ENCODE data around the gene IL10RA. TPM values are rescaled to one million over a fixed set of nuclear protein-coding genes. Genes with fewer than 3 reads are reported as not detected.

IL10RA gene
- total and polyA plus RNA-seq, 9 of the 15 experiments (the other 6 are each of a cell fraction or from before 2014, with no cell fraction given): 0.17 to 17.3 (median 2.9) TPM

GRCh38 chr11:117944554-117944953 lies 41.6 kb upstream of the IL10RA start:
- ChIA-PET POLR2A (interaction anchor here (1.0 to 1.1 kb wide), 2 partner anchors 10 to 109 kb away, joined by 3 read pairs; no protein-coding TSS in a partner anchor), CTCF (ENCODE audit: low intra/inter-chr PET ratio) (interaction anchor here (4.9 kb wide), 1 partner anchor 126 kb away, joined by 37 read pairs; no protein-coding TSS in a partner anchor)
- no peak for ATAC-seq
- no peak overlapping the region for H3K4me2 ChIP-seq (ENCODE audit: insufficient read depth, low read length)
- H3K4me3 ChIP-seq: no peak overlapping the region
- H2AFZ ChIP-seq (ENCODE audit: low read depth, low read length): no peak overlapping the region
- 19% methylated on average over 5 of the region's 5 CpGs for WGBS (ENCODE audit: insufficient coverage, low coverage, missing lambda C conversion rate)
- intact Hi-C loops (cut with micrococcal nuclease) (loop anchor here (10.0 kb wide), 2 partner anchors 230 to 520 kb away; partner anchors contain the start of gene SCN2B), in situ Hi-C loops (cut with MboI) (loop anchor here (10.0 kb wide), 1 partner anchor 100 kb away; no protein-coding TSS in a partner anchor)
- peaks cover 3 to 21% of the 10 kb centered on the region in 2 experiments; a peak in 4 of 5 replicates for H3K4me1 ChIP-seq (replicated peaks in 1 of 2; ENCODE audit: control insufficient read depth in 2 of 2, insufficient read depth in 2 of 2, low read length in 2 of 2)
- H3K36me3 ChIP-seq (ENCODE audit: control insufficient read depth, insufficient read depth, low read length): no peaks in the 10 kb centered on the region
- no TSS peak for BruUV-seq (replicated peaks)
- H3K9me1 ChIP-seq (ENCODE audit: control insufficient read depth, insufficient read depth, low read length): no peaks in the 10 kb centered on the region
- no peak for FAIRE-seq
- no peaks in the 10 kb centered on the region for H3K27me3 ChIP-seq (ENCODE audit: control insufficient read depth in 2 of 2, insufficient read depth in 2 of 2, low read length in 2 of 2)
- H3K9ac ChIP-seq (ENCODE audit: insufficient read depth in 1 of 2, low read depth in 2 of 2, low read length in 2 of 2): no peak overlapping the region
- no peaks in the 10 kb centered on the region for H4K20me1 ChIP-seq (replicated peaks; ENCODE audit: control insufficient read depth, insufficient read depth, low read length)
- H3K79me2 ChIP-seq (ENCODE audit: control insufficient read depth, insufficient read depth, low read length): no peaks in the 10 kb centered on the region
- TF ChIP-seq JUND (IDR thresholded peaks at IDR 0.05; ENCODE audit: borderline replicate concordance, low read depth, low read length): peak; percentile 25; the same call in 1 of the 2 replicates
- TF ChIP-seq JUND (tag; IDR thresholded peaks at IDR 0.05; ENCODE audit: borderline replicate concordance, low read depth, low read length): no peak
- no peak for TF ChIP-seq SPI1 (IDR thresholded peaks at IDR 0.05; ENCODE audit: borderline replicate concordance, low read depth, low read length)
- TF ChIP-seq HMG20B (CRISPR knock-in tag; IDR thresholded peaks at IDR 0.05): no peak
- 0 out of 2 replicates have a peak, but pooled peaks have one; percentile 10 for TF ChIP-seq ETV1 (tag; conservative IDR thresholded peaks at IDR 0.05; ENCODE audit: low read depth)
- no peak for TF ChIP-seq TBP (optimal IDR thresholded peaks at IDR 0.05; ENCODE audit: low read depth, low read length)
- TF ChIP-seq RCOR1 (IDR thresholded peaks at IDR 0.05; ENCODE audit: borderline replicate concordance in 1 of 2, low read depth in 2 of 2, low read length in 2 of 2): no peak
- no peak for TF ChIP-seq HES1 (IDR thresholded peaks at IDR 0.05; ENCODE audit: low read depth)
- TF ChIP-seq CBFB (CRISPR knock-in tag; IDR thresholded peaks at IDR 0.05): no peak
- TF ChIP-seq POU5F1 (IDR thresholded peaks at IDR 0.05; ENCODE audit: borderline replicate concordance, low read depth, low read length, partially characterized antibody): no peak
- no peak for TF ChIP-seq ZBTB1 (CRISPR knock-in tag; IDR thresholded peaks at IDR 0.05; ENCODE audit: borderline replicate concordance, low read depth)
- no peak for TF ChIP-seq SNRNP70 (optimal IDR thresholded peaks at IDR 0.05; ENCODE audit: low read depth, low read length)
- 0 out of 2 replicates have a peak, but pooled peaks have one; percentile 23 for TF ChIP-seq CREM (IDR thresholded peaks at IDR 0.05; ENCODE audit: low read depth)
- no peak for TF ChIP-seq ZNF780A (CRISPR knock-in tag; IDR thresholded peaks at IDR 0.05)
- no peak for TF ChIP-seq EP300 (IDR thresholded peaks at IDR 0.05; ENCODE audit: low read length)
- 0 out of 2 replicates have a peak, but pooled peaks have one; percentile 55 for TF ChIP-seq TOE1 (IDR thresholded peaks at IDR 0.05; ENCODE audit: borderline replicate concordance)
- TF ChIP-seq TOE1 (CRISPR knock-in tag; IDR thresholded peaks at IDR 0.05; ENCODE audit: borderline replicate concordance, low read depth): no peak
- TF ChIP-seq SMAD1 (IDR thresholded peaks at IDR 0.05; ENCODE audit: low read depth, low read length, partially characterized antibody): no peak
- no peak for TF ChIP-seq ZNF586 (CRISPR knock-in tag; conservative IDR thresholded peaks at IDR 0.05)
- peak; percentile 69 for TF ChIP-seq ATF3 (IDR thresholded peaks at IDR 0.05)
- no peak for TF ChIP-seq ATF3 (CRISPR knock-in tag; conservative IDR thresholded peaks at IDR 0.05)
- H3K9me3 ChIP-seq (replicated peaks; ENCODE audit: control insufficient read depth, insufficient read depth, low read depth, low read length): no peaks in the 10 kb centered on the region
- DNase-seq (ENCODE audit: extremely low read depth in 1 of 4, low spot score in 3 of 4): no peak
- no peak overlapping the region for H3K27ac ChIP-seq (ENCODE audit: extremely low read depth, low read depth, low read length)
